Stimulated activated CD4-positive, alpha-beta T cell treated with anti-CD3 and anti-CD28 coated beads, Interleukin-15, amount 100 ng/mL, for 1 hour (primary cell): ENCODE data around the gene RAMP1.

Experiments
- DNase-seq, 2 donors: peaks; one replicate each; pipeline ENCODE4 v3.0.0-alpha.2; 2020; ENCODE audit warnings: low read depth in 1 of 2, low spot score in 1 of 2

Gene RAMP1

DNA sequence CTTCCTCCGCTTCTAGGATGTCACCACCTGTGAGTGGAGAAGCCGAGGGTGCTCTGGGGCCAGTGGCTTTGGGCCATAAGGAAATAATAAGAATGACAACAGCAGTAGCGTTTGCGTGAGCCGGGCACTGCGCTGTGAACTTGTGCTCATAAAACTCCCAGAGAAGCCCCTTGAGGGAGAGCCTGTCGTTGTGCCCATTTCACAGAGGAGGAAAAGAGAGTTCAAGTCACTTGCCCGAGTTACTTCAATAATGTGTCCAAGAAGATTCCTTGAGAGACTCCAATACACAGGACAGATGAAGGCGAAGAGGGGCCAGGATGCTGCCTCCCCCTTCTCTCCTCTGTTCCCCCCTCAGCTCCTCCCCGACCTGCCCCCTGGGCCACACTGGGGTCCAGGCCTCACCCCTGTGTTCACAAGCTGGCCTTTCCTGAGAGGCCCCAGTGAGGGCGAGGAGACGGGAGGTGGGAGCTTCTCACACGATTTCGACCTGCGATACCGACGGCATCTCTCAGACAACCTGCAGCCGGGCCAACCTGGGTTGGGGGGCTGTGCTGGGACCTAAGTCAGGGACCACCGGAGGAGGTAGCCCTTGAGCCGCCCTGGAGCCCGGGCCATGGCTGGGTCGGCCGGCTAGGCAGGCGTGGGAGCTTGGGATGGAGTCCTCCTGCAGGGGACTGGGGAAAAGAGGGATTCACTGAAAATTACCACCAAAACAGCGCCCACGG is 53.9 kb downstream of the RAMP1 start:
- DNase-seq: no peak

DNA sequence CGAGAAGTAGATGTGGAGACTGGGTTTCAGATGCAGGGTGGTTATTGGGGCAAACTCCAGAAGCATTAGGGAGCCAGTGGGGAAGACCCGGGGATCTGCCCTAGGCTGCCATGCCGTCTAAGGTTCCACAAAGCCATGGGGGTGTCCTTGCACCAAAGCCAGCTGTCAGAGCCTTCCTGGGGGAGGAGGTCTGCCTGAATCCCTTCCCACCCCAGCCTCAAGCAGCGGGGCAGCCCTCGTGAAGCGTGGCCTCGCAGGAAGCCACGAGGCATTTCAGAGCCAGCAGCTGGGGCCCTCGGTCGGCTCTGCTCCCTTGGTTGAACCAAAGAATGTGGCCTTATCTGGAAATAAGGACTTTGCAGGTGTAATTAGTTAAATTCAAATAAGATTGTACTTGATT is 56.2 kb downstream of the RAMP1 start:
- DNase-seq: no peak

DNA sequence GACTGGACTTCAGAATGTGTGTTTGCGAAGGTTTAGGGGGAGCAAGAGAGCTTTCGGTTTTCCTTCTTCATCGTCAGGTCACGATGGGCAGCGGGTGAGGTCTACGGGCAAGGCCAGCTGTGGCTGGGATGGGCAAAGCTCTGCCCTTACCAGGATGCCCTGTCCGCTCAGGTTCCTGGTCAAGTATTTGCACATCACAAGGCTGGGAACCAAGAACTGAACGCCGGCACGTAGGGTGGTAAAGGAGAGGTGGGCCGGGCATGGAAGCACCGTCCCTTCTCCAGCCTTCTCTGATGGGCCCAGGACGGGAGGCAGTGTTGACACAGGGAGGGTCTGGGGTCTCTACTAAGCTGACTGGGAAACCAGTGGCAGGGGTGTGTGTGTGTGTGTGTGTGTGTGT is 56.9 kb downstream of the RAMP1 start:
- DNase-seq: no peak

DNA sequence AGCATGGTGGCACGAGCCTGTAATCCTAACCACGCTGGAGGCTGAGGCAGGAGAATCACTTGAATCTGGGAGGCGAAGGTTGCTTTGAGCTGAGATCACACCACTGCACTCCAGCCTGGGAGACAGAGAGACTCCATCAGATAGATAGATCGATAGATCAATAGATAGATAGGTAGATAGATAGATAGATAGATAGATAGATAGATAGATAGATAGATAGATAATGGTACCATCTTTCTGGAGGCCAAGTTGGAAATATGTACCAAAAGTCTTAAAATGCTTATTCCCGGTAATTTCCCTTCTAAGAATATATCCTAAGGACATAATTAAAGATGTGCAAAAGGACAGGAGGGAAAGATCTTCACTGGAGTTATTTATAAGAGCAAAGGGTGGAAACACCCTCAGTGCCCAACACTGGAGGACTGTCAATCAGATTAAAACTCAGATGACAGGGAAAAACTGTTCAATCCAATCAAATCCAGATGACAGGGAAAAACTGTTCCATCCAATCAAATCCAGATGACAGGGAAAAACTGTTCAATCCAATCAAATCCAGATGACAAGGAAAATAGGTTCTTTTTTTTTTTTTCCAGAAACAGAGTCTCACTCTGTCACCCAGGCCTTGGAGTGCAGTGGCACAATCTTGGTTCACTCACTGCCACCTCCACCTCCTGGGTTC is 58.4 kb downstream of the RAMP1 start:
- DNase-seq: no peak

DNA sequence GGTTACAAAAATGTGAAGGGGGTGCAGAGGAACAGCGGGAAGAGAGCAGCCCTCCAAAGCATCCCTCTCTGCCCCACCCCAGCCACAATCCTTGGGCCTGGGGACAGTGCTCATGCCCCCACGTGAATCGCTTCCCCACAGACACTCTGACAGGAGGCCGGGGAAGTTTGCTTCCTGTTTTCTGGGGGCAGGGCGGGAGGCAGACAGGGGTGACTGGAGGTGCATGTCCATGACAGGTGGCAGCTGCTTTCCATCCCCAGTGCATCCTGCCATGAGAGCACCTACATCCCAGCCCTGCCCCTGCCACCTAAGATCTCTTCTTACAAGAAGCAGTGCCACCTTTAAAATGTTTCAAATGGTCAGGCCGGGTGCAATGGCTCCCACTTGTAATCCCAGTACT is 60.2 kb downstream of the RAMP1 start:
- no peak for DNase-seq

DNA sequence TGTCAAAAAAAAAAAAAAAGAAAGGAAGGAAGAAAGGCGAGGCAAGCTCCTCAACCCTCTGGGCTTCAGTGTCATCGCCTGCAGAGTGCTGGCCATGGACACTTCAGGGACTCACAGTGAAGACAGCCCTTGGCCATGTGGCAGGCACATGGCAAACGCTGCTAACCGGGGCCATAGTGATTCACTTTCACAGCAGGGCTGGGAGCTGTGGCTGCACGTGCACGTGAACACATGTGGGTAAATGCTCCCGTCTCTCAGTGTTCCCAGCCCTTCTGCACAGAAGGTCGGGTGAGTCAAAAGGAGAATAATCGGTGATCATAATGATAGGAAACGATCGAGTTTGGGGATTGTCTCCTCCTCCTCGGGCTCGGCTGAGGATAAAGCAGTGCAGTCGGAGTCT is 61.2 kb downstream of the RAMP1 start:
- no peak for DNase-seq

DNA sequence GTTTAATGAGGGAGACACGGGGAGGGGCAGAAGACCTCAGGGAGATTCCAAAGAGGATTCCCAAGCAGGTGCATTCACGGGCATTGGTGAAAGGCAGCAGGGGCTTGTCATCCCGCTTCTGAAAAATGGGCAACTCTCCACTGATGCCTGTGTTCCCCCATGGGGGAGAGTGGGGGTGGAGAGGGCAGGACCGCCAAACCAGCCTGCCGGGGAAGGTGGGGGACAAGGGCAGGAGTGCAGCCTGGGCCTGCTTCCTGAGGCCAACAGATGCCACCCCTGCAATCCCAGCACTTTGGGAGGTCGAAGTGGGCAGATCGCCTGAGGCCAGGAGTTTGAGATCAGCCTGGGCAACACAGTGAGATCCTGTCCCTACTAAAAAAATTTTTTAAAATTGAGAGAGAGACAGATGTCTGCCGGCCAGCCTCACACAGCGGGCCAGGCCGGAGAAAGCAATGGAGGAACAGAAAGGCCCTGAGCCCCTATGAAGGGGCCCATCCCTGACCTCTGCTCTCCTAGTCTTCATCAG is 62.6 kb downstream of the RAMP1 start:
- DNase-seq: no peak

DNA sequence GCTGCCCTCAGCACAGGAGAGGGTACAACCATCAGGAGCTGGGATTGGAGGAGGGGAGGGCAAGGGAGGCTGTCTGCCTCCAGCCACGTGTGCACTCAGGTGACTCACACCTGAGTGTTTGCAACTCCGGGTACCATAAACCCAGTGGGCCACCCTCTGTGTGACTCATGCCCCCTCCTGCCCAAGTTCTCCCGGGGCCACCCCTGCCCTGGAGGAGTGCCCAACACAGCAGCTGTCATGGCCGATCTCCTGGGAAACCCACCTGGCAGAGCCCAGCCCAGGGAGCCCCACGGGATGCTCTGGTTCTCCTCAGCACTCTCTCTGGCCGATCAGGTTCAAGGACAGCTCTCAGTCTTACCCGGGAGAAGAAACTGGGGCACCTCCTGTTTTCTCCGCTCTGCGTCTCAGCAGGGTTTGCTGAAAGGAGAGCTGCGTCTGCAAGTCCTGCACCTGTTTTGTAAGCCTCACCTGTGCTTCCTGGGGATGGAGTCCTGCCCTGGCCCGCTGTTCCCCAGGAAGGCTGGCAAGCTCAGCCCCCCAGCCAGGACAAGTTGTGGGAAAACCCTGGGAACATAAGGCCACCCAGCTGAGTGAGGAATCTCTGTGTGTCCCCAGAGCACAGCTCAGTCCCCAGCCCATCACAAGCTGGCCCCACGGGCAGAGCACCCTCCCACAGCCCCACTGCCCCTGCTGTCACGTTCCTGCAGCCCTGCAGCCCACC is 63.4 kb downstream of the RAMP1 start:
- DNase-seq: no peak

DNA sequence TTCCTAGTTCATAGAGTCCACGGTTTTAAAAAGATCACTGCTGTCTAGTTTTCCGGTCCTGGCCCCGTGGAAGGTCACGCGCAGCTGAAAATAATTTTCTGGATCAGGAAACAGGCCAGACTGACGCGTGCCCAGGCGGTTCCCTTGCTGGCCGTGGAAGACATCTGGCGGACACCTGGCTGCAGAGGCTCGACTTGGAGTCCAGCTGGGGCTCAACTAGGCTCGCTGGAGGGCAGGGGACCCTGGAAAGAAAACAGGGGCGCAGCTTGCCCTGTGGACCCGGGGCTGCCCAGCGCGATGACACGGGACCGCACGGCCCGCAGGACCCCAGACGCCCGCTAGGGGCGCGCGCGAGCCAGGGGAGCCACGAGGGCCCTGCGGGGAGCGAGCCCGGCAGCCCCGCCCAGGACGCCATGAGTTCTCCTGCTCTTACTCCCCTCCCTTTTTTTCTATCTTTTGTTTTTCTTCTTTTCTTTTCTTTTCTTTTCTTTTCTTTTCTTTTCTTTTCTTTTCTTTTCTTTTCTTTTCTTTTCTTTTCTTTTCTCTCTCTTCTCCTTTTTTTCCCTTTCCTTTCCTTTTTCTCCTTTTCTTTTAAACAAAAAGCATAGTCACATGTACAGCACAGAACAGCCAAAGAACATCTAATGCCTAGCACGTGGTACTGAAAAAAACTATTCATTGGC is 64.2 kb downstream of the RAMP1 start:
- DNase-seq: peak; percentile 66 to 78

DNA sequence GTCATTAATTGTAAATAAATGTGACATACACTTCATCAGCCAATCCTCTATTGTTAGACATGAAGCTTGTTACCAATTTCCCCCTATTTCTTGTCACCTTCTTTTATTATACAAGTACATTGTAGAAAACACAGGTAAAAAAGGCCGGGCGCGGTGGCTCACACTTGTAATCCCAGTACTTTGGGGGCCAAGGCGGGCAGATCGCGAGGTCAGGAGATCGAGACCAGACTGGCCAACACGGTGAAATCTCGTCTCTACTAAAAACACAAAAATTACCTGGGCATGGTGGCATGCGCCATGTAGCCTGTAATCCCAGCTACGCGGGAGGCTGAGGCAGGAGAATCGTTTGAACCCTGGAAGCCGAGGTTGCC is 64.7 kb downstream of the RAMP1 start:
- no peak for DNase-seq

DNA sequence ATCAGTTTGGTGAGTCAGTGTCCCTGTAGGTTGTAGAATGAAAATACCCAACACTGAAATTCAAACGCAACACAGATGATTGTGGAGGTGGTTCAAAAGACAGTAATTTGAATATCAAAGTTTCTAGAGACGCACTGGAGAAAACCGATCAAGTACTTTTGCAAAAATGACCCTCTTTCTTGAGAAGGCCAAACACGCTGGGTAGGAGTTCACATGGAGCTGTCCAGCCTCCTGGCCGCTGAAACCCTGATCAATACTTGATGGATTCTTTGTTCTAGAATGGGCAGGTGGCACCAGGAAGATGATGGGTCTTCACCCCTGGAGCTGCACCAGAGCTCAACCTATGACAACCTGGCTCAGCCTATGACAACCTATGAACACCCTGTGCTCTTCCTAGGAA is 67.7 kb downstream of the RAMP1 start:
- no peak for DNase-seq

DNA sequence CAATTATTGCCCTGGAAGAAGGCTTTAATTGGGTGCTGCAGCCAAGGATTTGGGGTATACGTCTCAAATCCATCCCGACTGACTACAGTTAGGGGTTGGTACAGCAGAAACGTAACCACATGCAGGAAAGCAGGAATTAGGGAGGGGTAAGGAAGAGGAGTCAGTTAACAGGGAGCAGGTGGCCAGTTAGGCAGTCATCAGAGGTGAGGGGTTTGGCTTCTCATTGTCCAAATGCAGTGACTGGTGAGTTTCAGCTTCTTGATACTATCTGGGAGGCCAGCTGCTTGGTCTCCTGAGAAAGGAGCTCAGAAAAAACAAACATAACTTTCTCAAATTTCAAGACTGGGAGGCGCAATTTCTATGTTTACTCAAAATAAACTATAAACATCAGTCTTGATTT is 68.6 kb downstream of the RAMP1 start:
- DNase-seq: no peak

DNA sequence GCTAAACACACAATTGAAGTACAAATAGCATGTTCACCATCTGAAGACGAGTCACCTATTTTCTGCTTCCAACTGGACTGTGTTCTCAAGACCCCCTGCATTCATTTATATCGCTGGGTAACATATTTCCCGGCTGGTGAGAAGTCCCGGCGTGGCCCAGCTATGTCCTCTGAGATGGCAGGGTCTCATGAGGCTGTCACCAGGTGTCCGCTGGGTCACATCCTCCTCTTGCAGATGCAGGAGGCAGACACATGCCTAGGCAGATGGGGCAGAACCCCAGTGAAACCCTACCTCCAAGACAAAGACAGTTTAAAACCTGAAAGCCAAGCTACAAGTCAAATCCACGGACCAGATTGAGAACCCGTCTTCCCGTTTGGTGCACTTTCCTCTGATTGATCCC is 70.6 kb downstream of the RAMP1 start:
- no peak for DNase-seq

DNA sequence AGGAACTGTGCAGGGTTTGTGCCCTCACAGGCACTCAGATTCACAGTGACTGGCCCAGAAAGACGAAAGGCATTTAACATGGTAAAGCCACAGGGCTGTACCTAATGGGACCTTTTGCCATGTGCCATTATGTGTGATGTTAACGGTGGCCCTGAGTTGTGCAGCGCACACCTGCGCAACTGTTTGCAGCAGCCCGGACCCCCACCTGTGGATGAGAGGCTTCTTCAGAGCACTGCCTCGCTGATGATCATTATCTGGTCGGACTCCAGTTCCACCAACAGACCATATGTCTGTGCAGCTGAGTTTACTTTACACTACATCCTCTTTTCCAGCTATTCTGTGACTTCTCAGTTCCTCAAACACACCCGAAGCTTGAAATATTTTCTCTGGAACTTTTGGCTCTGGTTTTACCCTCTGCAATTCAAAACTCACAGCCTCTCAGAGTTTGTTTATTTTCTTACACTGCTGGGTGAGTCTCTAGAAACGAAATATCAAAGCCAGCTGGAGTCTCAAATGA is 71.8 kb downstream of the RAMP1 start:
- no peak for DNase-seq

DNA sequence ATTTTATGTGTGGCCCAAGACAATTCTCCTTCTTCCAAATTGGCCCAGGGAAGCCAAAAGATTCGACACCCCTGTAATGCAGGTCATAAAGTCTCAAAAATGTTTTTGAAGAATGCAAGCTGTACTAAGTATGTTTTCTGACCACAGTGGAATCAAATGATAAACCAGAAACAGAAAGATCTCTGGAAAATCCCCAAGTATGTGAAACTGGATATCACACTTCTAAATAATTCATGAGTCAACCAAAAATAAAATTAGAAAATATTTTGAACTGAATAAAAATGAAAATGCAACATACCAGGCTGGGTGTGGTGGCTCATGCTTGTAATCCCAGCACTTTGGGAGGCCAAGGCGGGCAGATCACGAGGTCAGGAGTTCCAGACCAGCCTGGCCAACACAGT is 73.3 kb downstream of the RAMP1 start:
- DNase-seq: no peak

DNA sequence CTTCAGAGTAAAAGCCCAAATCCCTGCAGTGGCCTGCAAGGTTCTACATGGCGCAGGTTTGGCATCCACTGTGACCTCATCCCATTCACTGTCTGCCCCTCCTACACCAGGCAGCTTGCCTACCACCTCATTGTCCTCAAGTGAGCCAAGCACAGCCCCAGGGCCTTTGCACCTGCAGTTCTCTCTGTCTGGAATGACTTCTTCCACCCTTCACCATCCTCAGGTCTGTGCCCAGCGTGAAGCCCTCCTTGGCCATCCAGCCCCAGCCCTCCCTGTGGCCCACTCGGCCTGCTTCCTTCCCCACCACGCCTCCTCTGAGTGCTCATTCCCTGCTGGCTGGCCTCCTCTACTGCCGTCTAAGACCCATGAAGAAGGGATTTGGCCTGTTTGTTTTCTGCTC is 74.8 kb downstream of the RAMP1 start:
- no peak for DNase-seq

DNA sequence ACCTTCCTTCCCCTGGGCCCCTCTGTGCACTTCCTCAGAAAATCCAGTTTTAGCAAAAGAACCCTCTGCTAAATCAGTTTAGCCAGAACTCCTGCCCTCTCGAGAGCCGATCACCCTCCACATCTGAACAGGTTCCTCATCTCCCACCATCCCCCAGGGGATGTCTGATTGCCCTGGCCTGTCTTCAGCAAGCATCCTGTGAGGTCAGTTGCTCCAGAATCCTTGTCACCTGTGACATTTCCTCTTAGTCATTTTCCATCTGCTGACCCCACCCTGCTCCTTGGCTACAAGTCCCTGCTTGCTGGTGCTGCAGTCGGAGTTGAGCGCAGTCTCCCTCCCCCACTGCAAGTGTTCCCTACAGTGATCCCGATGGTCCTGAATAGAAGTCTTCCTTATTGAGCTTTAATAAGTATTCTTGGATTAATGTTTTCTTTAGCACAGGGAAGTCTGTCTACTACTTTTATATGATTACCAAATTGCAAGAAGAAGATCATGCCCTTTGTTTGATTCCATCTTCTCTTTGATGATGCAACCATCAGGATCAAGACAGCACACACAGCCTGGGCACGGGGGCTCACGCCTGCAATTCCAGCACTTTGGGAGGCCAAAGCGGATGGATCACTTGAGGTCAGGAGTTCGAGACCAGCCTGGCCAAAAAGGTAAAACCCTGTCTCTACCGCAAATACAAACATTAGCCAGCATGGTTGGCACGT is 76.5 kb downstream of the RAMP1 start:
- DNase-seq: no peak

DNA sequence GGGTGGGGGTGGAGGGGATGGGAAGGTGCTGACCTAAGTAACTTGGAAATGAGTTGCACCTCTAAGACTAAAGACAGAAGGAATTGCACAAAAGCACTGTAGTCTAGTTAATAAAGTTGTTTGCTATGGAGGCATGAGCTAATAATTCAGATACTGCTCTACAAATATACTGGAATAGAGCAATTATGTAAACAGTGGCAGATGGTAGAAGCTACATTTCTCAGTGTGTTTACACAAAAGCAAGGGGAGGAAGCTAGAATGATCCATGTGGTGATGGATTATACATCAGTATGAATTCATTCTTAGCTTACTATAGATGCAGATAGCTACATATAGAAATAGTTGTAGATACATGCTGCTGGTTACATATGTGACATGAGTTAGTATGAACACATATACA is 79.8 kb downstream of the RAMP1 start:
- no peak for DNase-seq

DNA sequence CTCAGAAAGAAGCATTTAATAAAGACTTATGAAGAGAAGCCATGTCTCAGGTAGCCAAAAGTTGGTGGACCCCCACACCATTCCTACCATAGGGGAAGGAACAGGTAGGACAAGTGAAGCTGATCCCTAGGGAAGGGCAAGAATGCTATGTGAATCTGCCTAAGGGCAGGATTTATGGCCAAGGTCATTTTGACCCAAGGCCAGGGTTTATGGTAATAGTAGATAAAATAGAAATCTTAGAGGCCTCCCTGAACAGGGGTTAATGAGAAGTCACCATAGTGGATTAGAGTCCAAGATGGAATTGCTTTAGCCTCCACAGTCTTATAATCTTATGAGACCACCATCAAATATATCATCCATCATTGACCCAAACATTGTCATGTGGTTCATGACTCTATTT is 81.4 kb downstream of the RAMP1 start:
- DNase-seq: no peak

DNA sequence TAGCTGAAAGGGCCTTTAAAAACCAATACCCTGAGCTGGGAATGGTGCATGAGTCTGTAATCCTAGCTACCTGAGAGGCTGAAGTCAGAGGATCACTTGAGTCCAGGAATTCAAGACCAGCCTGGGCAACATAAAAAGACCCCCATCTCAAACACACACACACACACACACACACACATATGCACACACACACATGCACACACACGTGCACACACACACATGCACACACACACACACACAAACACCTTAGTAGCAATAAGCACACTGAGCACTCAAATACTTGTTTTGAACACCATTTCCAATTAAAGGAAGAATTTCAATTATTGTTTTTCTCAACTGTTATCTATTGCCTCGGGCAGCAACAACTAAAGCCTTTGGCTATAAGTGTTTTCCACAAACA is 81.8 kb downstream of the RAMP1 start:
- DNase-seq: no peak

DNA sequence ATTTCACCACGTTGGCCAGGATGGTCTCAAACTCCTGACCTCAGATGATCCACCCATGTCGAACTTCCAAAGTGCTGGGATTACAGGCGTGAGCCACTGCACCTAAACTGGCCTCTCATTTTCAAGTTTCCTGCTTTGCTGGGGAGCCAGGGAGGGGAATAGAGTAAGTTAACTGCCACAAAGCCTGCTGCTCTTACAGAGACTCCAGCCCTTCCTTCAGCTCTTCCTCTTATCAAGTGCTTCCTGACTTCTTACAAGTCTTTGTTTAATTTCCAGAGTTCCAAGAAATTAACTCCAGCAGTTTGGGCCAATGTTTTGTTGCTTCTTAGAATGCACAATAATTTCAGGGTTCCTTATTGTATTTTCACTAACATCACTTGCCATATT is 83.1 kb downstream of the RAMP1 start:
- DNase-seq: no peak
